Measurements from ENCODE around the gene FRG2B.
"Not testable (repeated sequence)": the region's sequence is repeated elsewhere in the genome, so short reads cannot be mapped to it uniquely, and the experiment has no call there.

The FRG2B gene

DNA sequence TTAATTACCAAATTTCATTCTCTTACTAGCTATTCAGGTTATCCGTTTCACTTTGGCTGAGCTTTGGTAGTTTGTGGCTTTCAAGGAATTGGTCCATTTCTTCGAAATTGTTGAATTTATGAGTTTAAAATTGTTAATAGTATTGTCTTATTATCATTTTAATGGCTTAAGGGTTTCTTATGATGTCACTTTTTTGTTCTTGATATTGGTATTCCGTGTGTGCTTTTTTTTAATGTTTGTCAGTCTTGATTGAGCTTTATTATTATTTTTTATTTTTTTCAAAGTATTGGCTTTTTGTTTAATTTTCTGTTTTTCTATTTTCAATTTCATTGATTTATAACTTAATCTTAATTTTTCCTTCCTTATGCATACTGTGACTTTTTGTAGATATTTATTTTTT, 25.9 kb downstream of the FRG2B start:
- in situ Hi-C loops (cut with MboI; ENCODE audit: low sequenced_read_pairs) = no loop called here

DNA sequence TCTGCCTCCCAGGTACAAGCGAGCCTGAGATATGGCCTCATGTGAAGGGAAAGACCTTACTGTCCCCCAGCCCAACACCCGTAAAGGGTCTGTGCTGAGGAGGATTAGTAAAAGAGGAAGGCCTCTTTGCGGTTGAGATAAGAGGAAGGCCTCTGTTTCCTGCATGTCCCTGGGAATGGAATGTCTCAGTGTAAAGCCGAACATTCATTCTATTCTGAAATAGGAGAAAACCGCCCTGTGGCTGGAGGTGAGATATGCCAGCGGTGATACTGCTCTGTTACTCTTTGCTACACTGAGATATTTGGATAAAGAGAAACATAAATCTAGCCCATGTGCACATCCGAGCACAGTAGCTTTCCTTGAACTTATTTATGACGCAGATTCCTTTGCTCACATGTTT, 26.7 kb downstream of the FRG2B start:
- in situ Hi-C loops (cut with MboI; ENCODE audit: low sequenced_read_pairs) = not testable (repeated sequence)

DNA sequence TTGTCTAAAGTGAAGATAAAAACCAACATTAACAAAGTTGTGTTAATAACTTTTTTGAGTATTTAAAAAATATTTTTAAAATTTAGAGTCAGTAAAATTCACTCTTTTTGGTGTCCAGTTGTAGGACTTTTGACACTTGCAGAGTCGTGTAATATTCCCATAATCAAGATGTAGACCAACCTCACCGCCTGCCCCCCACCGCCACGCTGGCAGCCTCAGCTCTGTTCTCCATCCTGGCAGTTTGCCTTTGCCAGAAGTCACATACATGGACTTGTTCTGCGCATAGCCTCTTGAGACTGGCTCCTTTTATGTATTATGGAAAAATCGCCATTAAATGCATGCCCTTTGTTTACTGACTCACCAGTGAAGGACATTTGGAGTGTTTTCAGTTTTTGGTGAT, 33.9 kb downstream of the FRG2B start:
- in situ Hi-C loops (cut with MboI; ENCODE audit: low sequenced_read_pairs) = no loop called here

- in situ Hi-C loops (cut with MboI; ENCODE audit: low sequenced_read_pairs) = no loop called here
These were observed 35.6 kb downstream of the FRG2B start for GRCh38 chr10:133590970-133591359.

- in situ Hi-C loops (cut with MboI; ENCODE audit: low sequenced_read_pairs) = no loop called here
These were observed 36.2 kb downstream of the FRG2B start for GRCh38 chr10:133590226-133590969.

DNA sequence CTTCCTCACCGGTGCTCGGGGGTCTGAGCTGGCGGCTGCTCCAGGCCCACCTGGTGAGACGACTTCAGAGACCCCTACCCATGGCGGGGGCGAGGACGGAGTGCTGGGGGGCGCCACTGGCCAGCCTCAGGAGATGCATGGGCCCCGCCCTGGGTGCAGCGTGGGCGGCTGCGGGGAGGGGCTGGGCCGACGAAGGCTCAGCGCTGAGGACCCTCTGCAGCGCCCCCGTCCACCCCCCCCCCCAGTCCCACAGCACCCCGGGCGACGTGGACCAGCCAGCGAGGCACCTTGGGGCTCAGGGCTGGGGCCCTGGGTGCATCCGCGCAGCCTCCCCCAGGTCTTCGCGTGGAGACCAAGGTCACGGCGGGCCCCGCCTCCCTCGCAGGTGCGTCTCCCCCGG, 49.6 kb downstream of the FRG2B start:
- in situ Hi-C loops (cut with MboI; ENCODE audit: low sequenced_read_pairs) = not testable (repeated sequence)

Data from hTERT RPE-1 (cell line).